ENCODE results near the gene DPY19L1.
"Not testable (repeated sequence)": the region's sequence is repeated elsewhere in the genome, so short reads cannot be mapped to it uniquely, and the experiment has no call there.

The DPY19L1 gene

DNA sequence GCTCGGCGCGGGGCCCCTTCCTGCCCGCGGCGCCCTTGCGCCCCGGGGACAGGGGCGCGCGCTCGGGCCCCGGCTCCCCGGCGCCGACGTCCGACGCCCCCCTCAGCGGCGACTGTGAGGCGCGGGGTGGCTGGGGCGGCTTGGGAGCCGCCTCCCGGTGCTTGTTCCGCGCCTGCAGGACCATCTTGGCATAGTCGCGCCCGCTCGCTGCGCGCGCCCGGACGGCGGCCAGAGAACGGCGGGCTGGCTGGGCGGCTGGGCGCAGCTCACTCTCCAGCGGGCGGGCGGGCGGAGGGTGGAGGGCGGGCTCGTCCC lies at the start of gene DPY19L1:
TSS of gene DPY19L1 (minus strand) at position 275 of the 315 bp plus-strand sequence. CDS start at position 184, 91 bp downstream.
- DNase-seq (ENCODE audit: low spot score): no peak
- no peak for TF ChIP-seq CTCF (IDR thresholded peaks at IDR 0.05; ENCODE audit: extremely low read depth, missing control alignments)

- not testable (repeated sequence) for DNase-seq (ENCODE audit: low spot score)
Measured at GRCh38 chr7:35079517-35079916, 42.2 kb upstream of the DPY19L1 start.

DNA sequence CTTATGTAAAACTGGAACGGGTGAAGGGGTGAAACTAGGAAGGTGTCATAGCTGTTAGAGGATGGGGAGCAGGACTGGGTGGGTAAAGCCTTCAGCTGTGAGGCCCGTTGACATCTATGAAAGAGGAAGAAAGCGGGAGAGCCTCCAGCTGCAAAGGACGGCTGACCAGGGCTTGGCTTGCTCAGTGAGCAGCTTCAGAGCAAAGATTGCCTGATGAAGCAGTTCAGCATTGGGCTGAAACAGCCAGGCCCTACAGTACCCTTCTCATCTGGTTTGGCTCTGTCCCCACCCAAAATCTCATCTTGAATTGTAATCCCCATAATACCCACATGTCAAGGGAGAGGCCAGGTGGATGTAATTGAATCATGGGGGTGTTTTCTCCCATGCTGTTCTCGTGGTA lies 36.7 kb upstream of the DPY19L1 start:
- not testable (repeated sequence) for DNase-seq (ENCODE audit: low spot score)

GRCh38 chr7:35072950-35073827 lies 35.9 kb upstream of the DPY19L1 start:
- not testable (repeated sequence) for DNase-seq (ENCODE audit: low spot score)

DNA sequence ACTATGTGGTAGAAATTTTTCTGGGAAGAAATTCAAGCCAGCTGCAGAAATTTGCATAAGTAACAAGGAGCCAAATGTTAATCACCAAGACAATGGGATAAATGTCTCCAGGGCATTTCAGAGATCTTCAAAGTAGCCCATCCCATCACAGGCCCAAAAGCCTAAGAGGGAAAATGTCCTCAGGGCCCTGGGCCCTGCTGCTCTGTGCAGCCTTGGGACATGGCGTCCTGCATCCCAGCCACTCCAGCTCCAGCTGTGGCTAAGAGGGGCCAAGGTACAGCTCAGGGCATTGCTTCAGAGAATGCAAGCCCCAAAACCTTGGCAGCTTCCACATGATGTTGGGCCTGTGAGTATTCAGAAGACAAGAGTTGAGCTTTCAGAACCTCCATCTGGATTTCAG lies 31.8 kb upstream of the DPY19L1 start:
- not testable (repeated sequence) for DNase-seq (ENCODE audit: low spot score)

GRCh38 chr7:35065382-35065781 lies 28.1 kb upstream of the DPY19L1 start:
- not testable (repeated sequence) for DNase-seq (ENCODE audit: low spot score)

- not testable (repeated sequence) for DNase-seq (ENCODE audit: low spot score)
Measured at GRCh38 chr7:35058571-35058970, 21.3 kb upstream of the DPY19L1 start.

DNA sequence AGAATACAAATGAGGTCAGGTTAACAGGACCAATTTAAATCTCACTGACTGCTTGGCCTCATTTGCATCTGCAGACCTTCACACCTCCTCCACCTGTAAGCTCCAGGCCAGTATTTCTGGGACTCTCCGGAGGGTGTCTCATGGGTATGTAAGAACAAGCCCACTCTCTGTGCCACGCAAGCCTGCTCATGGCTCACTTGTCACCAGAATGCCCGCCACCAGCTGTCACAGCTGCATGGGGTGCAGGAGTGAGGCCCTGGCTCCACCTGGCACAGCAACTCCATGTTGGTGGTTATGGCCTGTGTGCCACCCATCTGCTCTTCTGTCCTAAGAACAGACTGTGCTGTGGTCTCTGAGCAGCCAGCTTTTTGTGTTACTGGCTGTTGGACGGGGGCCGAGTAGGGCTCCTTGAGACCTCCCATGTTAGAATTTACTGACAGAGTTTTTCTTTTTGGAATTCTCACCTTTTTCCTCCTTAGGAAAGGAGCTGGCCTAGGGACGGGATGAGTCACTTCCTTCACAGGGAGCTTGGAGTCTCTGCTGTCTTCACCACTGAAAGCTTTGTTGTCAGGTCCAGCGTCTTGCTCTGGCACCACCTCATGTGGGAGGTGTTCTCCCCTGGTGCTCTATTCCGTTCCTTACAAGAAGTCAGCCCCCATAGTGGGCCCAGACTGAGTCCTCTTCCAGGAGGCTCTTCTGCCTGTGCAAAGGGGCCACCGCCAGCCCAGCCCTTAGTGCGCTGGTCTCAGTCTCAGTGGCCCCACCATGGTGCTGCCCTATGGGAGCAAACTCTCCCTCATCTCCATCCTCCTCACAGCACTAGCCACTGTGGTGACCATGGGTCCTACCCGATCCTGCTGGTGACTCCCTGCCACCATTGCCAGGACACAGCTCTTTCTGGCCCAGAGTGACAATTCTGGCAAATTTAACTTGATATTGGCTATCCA lies 20.5 kb upstream of the DPY19L1 start:
- DNase-seq (ENCODE audit: low spot score): not testable (repeated sequence)

- peak; percentile 25 for TF ChIP-seq CTCF (IDR thresholded peaks at IDR 0.05; ENCODE audit: extremely low read depth, missing control alignments)
- not testable (repeated sequence) for DNase-seq (ENCODE audit: low spot score)
Measured at GRCh38 chr7:35055733-35056132, 18.4 kb upstream of the DPY19L1 start.

GRCh38 chr7:35053488-35054175 lies 16.3 kb upstream of the DPY19L1 start:
- not testable (repeated sequence) for DNase-seq (ENCODE audit: low spot score)

DNA sequence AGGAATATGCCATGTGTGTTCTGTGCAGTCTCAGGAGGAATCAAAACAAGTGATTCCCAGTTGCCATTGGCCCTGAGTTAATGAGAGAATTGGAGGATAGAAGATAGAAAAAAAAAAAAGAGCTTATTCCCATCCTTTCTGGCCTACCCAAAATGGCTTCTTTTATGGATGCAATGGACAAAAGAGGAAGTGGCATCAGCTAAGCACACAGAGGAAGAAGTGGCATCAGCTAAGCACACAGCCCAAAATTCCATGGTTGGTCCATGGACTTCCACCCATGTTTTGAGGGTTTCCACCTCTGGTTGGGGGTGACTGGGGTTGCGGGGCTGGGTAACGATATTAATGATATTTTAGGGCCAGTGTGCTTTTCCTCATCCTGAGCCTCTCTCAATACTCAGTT lies 11.1 kb upstream of the DPY19L1 start:
- DNase-seq (ENCODE audit: low spot score): not testable (repeated sequence)

GRCh38 chr7:35047912-35048305 lies 10.6 kb upstream of the DPY19L1 start:
- not testable (repeated sequence) for DNase-seq (ENCODE audit: low spot score)

DNA sequence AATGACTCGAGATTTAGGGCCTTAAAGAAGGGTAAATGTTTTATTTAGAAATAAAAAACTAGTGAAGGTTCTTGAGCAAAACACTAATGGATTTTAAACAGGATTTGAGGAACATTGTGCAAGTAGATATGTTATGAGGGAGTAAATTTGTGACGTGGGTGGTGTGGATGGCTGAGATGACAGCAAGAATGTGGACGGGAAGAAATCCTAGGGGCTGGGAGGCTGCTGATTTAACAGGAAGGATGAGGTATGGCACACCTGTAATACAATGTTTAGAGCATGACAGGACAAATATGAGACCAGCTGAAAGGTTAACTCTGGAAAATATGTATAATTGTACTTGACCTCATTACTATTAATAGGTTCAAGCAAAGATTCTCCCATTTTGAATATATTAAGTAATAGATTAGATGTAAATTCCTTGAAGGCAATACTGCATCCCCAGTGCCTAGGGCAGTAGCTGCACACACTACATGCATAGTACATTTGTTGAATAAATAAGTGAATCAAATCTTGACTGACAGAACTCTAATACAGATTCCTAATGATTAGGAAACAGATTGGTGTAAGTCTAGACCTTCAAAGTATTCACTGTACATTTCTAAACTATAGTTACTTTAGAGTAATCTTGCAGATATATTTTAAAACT lies 10.1 kb upstream of the DPY19L1 start:
- DNase-seq (ENCODE audit: low spot score): not testable (repeated sequence)

- DNase-seq (ENCODE audit: low spot score): not testable (repeated sequence)
Measured at GRCh38 chr7:35043301-35043700, 6.0 kb upstream of the DPY19L1 start.

All from GM20000 (cell line).